Peyer's patch (tissue), 4 donors: Measurements from ENCODE around the gene MCF2L2.

Source experiments
- POLR2A ChIP-seq, 2 donors: fragments of 450-650 bp; IDR thresholded peaks; one replicate each; pipeline ENCODE4 v1.5.1; 2017; ENCODE audit warnings: antibody characterized with exemption in 2 of 2, mild to moderate bottlenecking in 2 of 2, moderate library complexity in 2 of 2
- TF ChIP-seq, protein P1 (sequence below), 6 experiments: fragments of 450-650 bp in 4 of 6; fragments of 200-600 bp in 2 of 6; sonication (generic) in 1 of 6; IDR thresholded peaks; one replicate each; pipeline ENCODE4 v1.5.1; 2017 to 2019; ENCODE audit warnings: antibody characterized with exemption in 6 of 6, mild to moderate bottlenecking in 3 of 6, moderate library complexity in 1 of 6

DNA sequence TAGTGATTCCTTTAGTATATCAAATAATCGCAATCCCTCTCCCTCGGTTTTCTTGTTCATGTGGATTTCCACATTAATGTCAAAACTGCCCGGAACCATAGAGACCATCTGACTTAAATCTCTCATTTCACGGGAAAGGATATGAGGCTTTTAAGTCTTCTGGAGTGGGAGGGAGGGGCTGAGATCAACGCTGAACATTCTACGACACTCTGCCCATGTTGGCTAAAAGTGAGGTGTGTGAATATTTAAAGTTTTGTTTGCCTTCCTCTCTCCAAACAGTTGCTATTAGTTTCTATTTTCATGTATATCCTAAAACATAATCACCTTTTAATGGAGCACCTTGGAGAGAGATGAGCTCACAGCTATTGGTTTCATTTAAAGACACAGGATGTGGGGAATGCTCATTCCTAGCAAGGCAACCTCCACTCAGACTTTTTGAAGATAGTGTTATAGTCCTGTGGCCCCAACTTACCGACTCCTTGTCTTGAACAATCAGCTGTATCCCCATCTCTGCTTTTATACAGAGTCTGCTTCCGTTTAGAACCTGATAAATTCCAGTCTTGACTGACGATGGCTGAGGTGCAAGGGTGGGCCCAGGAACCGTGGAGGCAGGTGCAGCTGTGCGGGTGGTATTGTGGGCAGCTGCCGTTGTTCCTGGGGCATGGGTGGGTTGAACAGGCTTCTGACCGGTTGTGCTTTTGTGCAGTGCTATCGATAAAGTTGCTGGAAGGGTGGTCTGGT lies 275.0 kb downstream of the MCF2L2 start:
- no peak for TF ChIP-seq POLR2A (IDR thresholded peaks at IDR 0.05)
- TF ChIP-seq, protein P1, sequence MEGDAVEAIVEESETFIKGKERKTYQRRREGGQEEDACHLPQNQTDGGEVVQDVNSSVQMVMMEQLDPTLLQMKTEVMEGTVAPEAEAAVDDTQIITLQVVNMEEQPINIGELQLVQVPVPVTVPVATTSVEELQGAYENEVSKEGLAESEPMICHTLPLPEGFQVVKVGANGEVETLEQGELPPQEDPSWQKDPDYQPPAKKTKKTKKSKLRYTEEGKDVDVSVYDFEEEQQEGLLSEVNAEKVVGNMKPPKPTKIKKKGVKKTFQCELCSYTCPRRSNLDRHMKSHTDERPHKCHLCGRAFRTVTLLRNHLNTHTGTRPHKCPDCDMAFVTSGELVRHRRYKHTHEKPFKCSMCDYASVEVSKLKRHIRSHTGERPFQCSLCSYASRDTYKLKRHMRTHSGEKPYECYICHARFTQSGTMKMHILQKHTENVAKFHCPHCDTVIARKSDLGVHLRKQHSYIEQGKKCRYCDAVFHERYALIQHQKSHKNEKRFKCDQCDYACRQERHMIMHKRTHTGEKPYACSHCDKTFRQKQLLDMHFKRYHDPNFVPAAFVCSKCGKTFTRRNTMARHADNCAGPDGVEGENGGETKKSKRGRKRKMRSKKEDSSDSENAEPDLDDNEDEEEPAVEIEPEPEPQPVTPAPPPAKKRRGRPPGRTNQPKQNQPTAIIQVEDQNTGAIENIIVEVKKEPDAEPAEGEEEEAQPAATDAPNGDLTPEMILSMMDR (IDR thresholded peaks at IDR 0.05), result no peak
